ENCODE results near the gene AKNA.

The AKNA gene

DNA sequence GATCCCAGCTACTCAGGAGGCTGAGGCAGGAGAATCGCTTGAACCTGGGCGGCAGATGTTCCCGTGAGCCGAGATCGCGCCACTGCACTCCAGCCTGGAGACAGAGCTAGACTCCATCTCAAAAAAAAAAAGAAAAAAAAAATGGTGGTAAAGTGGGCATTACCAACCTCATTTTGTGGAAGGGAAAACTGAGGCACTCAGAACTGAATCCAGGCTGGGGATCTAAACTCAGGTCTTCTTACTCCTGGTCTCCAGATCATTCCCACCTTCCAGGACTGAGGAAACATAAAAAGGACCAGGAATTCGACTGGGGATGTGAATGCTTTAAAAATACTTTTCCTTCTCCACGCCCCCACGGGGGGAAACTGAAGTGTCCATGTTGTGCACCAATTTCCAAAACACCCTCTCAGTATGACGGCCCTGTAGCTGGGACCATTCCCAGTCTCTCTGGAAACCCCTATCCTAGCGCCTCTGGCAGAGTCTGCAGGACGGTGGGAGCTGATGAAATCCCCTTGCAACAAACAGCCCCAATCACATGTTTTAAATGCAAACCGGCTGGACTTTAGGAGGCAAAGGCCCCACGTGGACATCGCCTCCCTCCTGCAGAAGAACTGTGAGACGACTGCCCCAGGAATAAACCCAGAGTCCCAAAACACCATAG lies 8.9 kb upstream of the AKNA start:
- no peak overlapping the region for H2AFZ ChIP-seq (ENCODE audit: low read length)
- no peak for DNase-seq
- peaks cover 57% of the 10 kb centered on the region for H3K79me2 ChIP-seq (ENCODE audit: low read length)
- TF ChIP-seq EZH2 (optimal IDR thresholded peaks at IDR 0.05; ENCODE audit: low read depth, low read length) (no peak), EZH2phosphoT487 (IDR thresholded peaks at IDR 0.05; ENCODE audit: low read length) (no peak)
- TF ChIP-seq, protein P1, sequence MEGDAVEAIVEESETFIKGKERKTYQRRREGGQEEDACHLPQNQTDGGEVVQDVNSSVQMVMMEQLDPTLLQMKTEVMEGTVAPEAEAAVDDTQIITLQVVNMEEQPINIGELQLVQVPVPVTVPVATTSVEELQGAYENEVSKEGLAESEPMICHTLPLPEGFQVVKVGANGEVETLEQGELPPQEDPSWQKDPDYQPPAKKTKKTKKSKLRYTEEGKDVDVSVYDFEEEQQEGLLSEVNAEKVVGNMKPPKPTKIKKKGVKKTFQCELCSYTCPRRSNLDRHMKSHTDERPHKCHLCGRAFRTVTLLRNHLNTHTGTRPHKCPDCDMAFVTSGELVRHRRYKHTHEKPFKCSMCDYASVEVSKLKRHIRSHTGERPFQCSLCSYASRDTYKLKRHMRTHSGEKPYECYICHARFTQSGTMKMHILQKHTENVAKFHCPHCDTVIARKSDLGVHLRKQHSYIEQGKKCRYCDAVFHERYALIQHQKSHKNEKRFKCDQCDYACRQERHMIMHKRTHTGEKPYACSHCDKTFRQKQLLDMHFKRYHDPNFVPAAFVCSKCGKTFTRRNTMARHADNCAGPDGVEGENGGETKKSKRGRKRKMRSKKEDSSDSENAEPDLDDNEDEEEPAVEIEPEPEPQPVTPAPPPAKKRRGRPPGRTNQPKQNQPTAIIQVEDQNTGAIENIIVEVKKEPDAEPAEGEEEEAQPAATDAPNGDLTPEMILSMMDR (IDR thresholded peaks at IDR 0.05; ENCODE audit: low read length): no peak
- no peaks in the 10 kb centered on the region for H4K20me1 ChIP-seq (ENCODE audit: insufficient read depth, low read length)
- peaks cover 9% of the 10 kb centered on the region for H3K4me1 ChIP-seq (ENCODE audit: low read length)
- peaks cover 3% of the 10 kb centered on the region; the same call in 1 of the 2 replicates for H3F3A ChIP-seq (ENCODE audit: insufficient read depth, low read length)
- peak overlapping the region; percentile 94 for H3K4me3 ChIP-seq (ENCODE audit: low read length)
- H3K9ac ChIP-seq (ENCODE audit: low read length): peak overlapping the region; percentile 98
- H3K27me3 ChIP-seq (replicated peaks; ENCODE audit: insufficient read depth, low read length): no peaks in the 10 kb centered on the region
- peak overlapping the region; percentile 77 for H3K4me2 ChIP-seq (ENCODE audit: low read depth, low read length)
- no peaks in the 10 kb centered on the region for H3K9me2 ChIP-seq (replicated peaks; ENCODE audit: insufficient read depth, low read length)
- H3K36me3 ChIP-seq (replicated peaks; ENCODE audit: insufficient read depth, low read length): no peaks in the 10 kb centered on the region
- peak overlapping the region; percentile 97; the same call in 1 of the 2 replicates for H3K27ac ChIP-seq (ENCODE audit: low read length)
- H3K9me3 ChIP-seq (replicated peaks; ENCODE audit: insufficient read depth, low read length): no peaks in the 10 kb centered on the region

DNA sequence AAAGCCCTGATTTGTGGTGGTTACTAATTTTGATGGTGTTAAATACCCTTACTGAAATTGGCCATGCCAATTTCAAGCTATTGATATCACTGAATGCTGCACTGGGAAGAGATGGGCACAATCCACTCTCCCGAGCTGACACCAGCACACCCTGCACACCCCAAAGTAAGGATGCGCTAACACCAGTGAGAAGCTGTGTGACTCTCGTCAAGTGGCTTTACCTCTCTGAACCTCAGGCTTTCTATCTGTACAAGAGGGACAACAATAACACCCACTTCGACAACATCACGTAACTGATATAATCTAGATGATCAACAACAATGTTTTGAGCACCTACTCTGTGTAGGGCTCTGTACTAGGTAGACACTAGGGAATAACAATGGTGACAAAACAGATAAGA lies 8.0 kb upstream of the AKNA start:
- Histone ChIP-seq H3K4me3 (ENCODE audit: low read length) (no peak overlapping the region), H2AFZ (ENCODE audit: low read length) (no peak overlapping the region), H3K9me3 (replicated peaks; ENCODE audit: insufficient read depth, low read length) (no peaks in the 10 kb centered on the region), H3K4me1 (ENCODE audit: low read length) (peaks cover 9% of the 10 kb centered on the region), H4K20me1 (ENCODE audit: insufficient read depth, low read length) (no peaks in the 10 kb centered on the region), H3F3A (ENCODE audit: insufficient read depth, low read length) (peaks cover 3% of the 10 kb centered on the region; the same call in 1 of the 2 replicates), H3K36me3 (replicated peaks; ENCODE audit: insufficient read depth, low read length) (no peaks in the 10 kb centered on the region), H3K9me2 (replicated peaks; ENCODE audit: insufficient read depth, low read length) (no peaks in the 10 kb centered on the region), H3K27me3 (replicated peaks; ENCODE audit: insufficient read depth, low read length) (no peaks in the 10 kb centered on the region), H3K4me2 (ENCODE audit: low read depth, low read length) (no peak overlapping the region), H3K79me2 (ENCODE audit: low read length) (peaks cover 64% of the 10 kb centered on the region), H3K27ac (ENCODE audit: low read length) (no peak overlapping the region), H3K9ac (ENCODE audit: low read length) (no peak overlapping the region)
- TF ChIP-seq EZH2phosphoT487 (IDR thresholded peaks at IDR 0.05; ENCODE audit: low read length) (no peak), EZH2 (optimal IDR thresholded peaks at IDR 0.05; ENCODE audit: low read depth, low read length) (no peak)
- TF ChIP-seq, protein P1 (IDR thresholded peaks at IDR 0.05; ENCODE audit: low read length): no peak
- DNase-seq: no peak

DNA sequence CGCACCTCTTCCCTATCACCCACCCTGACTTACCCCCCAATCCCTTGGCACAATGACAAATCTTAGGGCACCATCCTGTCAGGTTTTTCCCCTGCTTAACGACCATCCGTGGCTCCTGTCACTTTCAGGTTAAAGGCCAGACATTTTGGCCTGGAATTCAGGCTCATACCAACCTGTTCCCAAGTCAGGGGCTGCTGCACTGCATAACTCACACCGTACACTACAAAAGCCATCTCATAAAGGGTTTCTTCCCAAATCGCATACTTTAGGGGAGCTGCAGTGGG lies 7.5 kb upstream of the AKNA start:
- no peaks in the 10 kb centered on the region for H3K27me3 ChIP-seq (replicated peaks; ENCODE audit: insufficient read depth, low read length)
- no peak overlapping the region for H3K4me3 ChIP-seq (ENCODE audit: low read length)
- DNase-seq: no peak
- H4K20me1 ChIP-seq (ENCODE audit: insufficient read depth, low read length): no peaks in the 10 kb centered on the region
- no peaks in the 10 kb centered on the region for H3K9me2 ChIP-seq (replicated peaks; ENCODE audit: insufficient read depth, low read length)
- no peak for TF ChIP-seq EZH2 (optimal IDR thresholded peaks at IDR 0.05; ENCODE audit: low read depth, low read length)
- no peak overlapping the region for H3K4me2 ChIP-seq (ENCODE audit: low read depth, low read length)
- no peak overlapping the region for H3K9ac ChIP-seq (ENCODE audit: low read length)
- H3K36me3 ChIP-seq (replicated peaks; ENCODE audit: insufficient read depth, low read length): no peaks in the 10 kb centered on the region
- no peak overlapping the region for H2AFZ ChIP-seq (ENCODE audit: low read length)
- no peak overlapping the region for H3K27ac ChIP-seq (ENCODE audit: low read length)
- peaks cover 3% of the 10 kb centered on the region; the same call in 1 of the 2 replicates for H3F3A ChIP-seq (ENCODE audit: insufficient read depth, low read length)
- H3K79me2 ChIP-seq (ENCODE audit: low read length): peaks cover 69% of the 10 kb centered on the region
- no peaks in the 10 kb centered on the region for H3K9me3 ChIP-seq (replicated peaks; ENCODE audit: insufficient read depth, low read length)
- H3K4me1 ChIP-seq (ENCODE audit: low read length): peaks cover 9% of the 10 kb centered on the region
